Mesodermal cell (in vitro differentiated cells): ENCODE results near the gene SAMD4B.
"Not testable (repeated sequence)": the region's sequence is repeated elsewhere in the genome, so short reads cannot be mapped to it uniquely, and the experiment has no call there.

Experiments used
- H3K27ac ChIP-seq: 2 replicates; pipeline ENCODE4 v1.7.0; 2013; ENCODE audit warnings: mild to moderate bottlenecking, low read depth, low read length, moderate library complexity; ENCODE audit not compliant: severe bottlenecking
- H3K36me3 ChIP-seq: 2 replicates; pipeline ENCODE4 v1.7.1; 2013; ENCODE audit warnings: mild to moderate bottlenecking, low read length, moderate library complexity; ENCODE audit not compliant: control insufficient read depth, insufficient read depth
- H3K4me1 ChIP-seq: one replicate; pipeline ENCODE4 v1.7.1; 2013; ENCODE audit warnings: mild to moderate bottlenecking, low read length; ENCODE audit not compliant: insufficient read depth, control insufficient read depth, poor library complexity, severe bottlenecking
- H3K4me3 ChIP-seq: 2 replicates; pipeline ENCODE4 v1.7.0; 2013; ENCODE audit warnings: low read length, control low read depth, mild to moderate bottlenecking; ENCODE audit not compliant: insufficient read depth, poor library complexity, severe bottlenecking; ENCODE audit errors: extremely low read depth
- H3K9me3 ChIP-seq: 2 replicates; pipeline ENCODE4 v1.7.1; 2013; ENCODE audit warnings: mild to moderate bottlenecking, low read length, moderate library complexity; ENCODE audit not compliant: control insufficient read depth
- WGBS, 2 experiments: methylation state at CpG; one replicate each; pipeline ENCODE4 v1.1.5; 2013; ENCODE audit warnings: missing lambda C conversion rate in 2 of 2; ENCODE audit not compliant: insufficient coverage in 2 of 2; 5-methylcytosine and 5-hydroxymethylcytosine counted together

Gene SAMD4B

DNA sequence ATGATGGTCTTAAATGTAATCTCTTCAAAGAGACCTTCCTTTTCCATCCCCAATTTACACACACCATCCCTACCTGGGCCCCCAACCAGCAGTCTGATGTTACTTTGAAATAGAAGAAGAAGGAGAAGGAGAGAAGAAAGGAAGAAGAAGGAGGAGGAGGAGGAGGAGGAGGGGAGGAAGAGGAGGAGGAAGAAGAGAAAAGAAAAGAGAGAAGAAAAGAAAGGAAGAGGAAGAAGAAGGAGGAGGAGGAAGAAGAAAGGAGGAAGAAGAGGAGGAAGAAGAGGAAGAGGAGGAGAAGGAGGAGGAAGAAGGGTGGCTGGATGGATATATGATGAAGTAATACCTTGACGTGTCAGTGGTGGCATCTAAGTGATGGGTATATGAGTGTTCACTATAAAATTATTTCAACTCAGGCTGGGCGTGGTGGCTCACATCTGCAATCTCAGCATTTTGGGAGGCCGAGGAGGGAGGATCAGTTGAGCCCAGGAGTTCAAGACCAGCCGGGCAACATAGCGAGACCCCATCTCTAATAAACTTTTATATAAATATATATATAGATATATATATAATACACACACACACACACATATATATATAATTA, 17.9 kb upstream of the SAMD4B start:
- WGBS, 2 experiments: 38 to 57% methylated on average over 1 of the region's 5 CpGs
- H3K36me3 ChIP-seq: no peaks in the 10 kb centered on the region
- H3K9me3 ChIP-seq: no peaks in the 10 kb centered on the region
- H3K4me1 ChIP-seq: no peaks in the 10 kb centered on the region
- no peak overlapping the region for H3K4me3 ChIP-seq
- H3K27ac ChIP-seq: no peak overlapping the region

DNA sequence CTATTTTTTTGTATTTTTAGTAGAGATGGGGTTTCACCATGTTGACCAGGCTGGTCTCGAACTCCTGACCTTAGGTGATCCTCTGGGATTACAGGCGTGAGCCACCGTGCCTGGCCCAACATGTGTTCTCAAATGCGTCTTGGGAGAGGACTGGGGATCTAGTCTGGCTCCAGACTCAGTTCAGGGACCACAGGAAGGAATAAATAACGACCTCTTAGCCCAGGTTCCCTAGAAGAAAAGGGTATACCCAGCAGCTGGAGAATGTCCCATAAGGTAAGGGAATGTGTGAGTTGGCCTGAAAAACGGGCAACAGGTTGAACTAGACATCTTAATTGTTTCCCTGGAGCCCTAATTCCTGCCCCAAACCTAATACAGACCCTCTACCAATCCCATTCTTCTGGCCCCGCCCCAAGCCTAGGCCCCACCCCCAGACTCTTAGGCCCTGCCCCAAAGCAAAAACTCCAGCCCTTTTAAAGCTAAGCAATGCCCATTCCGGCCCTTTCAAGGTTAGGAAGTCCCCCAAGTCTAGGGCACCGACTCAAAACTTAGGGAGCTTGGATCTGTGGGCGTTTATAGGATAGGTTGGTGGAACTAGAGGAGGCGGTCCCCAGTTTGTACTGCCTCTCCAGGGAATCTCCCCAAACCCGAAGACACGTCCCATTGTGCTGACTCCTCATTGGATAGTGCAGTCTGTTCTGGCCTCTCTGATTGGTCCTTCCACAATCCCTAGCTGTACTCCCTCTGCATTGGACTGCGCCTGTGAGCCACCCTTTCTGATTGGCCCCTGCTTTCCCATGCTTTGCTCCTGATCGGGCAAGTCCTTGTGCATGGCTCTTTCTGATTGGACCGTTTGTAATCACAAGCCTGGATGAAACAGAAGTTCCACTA, 16.2 kb upstream of the SAMD4B start:
- Histone ChIP-seq H3K36me3 (no peaks in the 10 kb centered on the region), H3K9me3 (no peaks in the 10 kb centered on the region), H3K27ac (no peak overlapping the region), H3K4me1 (no peaks in the 10 kb centered on the region), H3K4me3 (no peak overlapping the region)
- 88 to 89% methylated on average over 12 to 13 of the region's 16 CpGs for WGBS, 2 experiments

DNA sequence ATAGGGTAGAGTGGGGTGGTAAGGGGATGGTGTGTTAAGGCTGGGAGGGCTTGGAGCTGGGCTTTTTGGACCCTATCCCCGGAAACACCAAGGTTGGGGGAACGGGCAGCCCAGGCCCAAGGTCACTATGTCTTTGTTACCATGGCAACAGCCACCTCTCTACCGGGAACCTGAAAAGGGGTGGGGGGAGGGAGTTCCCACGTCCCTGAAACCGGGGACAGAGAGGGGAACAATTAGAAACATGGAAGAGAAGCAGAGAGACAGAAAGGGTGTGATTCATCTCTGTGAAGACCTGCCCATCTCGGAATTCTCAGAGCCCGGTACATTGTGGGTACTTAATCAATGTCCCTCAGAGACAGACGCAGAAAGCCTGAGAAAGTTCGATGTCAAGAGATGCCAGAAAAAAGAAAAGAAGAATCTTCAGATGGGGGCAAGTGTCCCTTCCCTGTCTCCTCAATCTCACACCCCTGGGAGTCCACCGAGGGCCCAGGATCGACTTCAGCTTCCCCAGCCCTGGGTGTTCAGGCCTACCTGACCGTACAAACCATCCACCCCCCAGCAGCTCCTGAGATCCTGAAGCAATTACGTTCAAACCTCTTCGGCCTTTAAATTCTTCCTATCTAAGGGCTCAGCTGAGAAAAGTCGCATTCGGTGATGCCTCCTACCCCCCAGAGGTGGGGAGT, 14.7 kb upstream of the SAMD4B start:
- H3K4me1 ChIP-seq: no peaks in the 10 kb centered on the region
- no peak overlapping the region for H3K4me3 ChIP-seq
- no peak overlapping the region for H3K27ac ChIP-seq
- no peaks in the 10 kb centered on the region for H3K36me3 ChIP-seq
- WGBS, 2 experiments: 71% methylated on average over 9 to 13 of the region's 16 CpGs
- no peaks in the 10 kb centered on the region for H3K9me3 ChIP-seq

DNA sequence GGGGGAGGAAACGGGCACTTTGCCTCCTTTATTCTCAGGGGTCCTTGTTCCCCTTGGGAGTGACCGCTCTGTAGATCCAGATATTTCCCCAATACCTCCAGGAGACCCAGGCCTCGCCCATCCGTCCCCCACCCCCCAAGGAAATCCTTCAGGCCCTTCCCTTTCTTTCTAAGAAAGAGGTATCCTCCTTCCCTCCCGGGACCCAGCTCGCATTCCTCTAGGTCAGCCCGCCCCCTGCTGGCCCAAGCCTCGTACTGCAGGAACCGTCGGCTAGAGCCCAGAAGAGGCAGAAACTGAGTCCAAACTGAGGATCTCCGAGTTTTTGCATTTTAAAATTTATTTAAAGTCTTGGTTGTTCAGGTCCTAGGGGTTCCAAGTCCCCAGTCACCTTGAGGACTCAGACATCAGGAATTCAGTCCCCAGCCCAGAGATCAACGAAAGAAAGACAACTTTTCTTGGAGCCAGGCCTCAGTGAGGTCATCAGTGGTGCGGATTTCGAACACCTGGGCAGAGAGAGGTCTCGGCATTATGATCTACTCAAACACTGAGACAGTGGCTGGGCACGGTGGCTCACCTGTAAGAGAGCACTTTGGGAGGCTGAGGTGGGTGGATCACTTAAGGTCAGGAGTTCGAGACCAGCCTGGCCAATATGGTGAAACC, 14.0 kb upstream of the SAMD4B start:
- 22 to 28% methylated on average over 13 of the region's 17 CpGs for WGBS, 2 experiments
- Histone ChIP-seq H3K27ac (no peak overlapping the region), H3K4me3 (no peak overlapping the region), H3K9me3 (no peaks in the 10 kb centered on the region), H3K4me1 (no peaks in the 10 kb centered on the region), H3K36me3 (no peaks in the 10 kb centered on the region)

DNA sequence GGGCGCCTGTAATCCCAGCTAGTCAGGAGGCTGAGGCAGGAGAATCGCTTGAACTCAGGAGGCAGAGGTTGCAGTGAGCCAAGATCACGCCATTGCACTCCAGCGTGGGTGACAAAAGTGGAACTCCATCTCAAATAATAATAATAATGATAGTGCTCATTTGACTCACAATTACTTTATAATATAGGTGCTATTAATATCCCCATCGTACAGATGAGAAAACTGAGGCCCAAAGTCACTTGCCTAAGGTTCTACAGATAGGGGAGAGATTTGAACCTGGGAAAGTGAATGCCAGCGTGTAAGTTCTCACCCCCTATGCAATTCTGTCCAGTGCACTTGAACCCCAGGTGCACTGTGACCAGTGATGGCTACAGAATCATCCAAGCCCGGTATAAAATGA, 12.3 kb upstream of the SAMD4B start:
- Histone ChIP-seq H3K4me1 (no peaks in the 10 kb centered on the region), H3K27ac (no peak overlapping the region), H3K36me3 (no peaks in the 10 kb centered on the region), H3K9me3 (no peaks in the 10 kb centered on the region), H3K4me3 (no peak overlapping the region)
- 84 to 85% methylated on average over 3 to 4 of the region's 7 CpGs for WGBS, 2 experiments

DNA sequence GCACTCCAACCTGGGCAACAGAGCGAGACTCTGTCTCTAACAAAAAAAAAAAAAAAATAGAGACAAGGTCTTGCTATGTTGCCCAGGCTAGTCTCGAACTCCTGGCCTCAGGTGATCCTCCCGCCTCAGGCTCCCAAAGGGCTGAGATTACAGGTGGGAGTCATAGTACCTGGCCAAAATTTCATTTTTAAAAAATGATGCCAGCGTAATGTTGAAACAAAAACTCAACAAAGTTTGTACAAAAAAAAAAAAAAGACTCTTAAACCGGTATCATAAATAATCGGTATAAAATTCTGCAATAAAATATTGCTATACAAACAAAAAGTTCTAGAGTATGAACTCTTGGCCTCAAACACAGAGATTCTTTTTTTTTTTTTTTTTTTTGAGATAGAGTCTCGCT, 9.9 kb upstream of the SAMD4B start:
- WGBS, 2 experiments: 89 to 90% methylated on average over 2 to 3 of the region's 7 CpGs

DNA sequence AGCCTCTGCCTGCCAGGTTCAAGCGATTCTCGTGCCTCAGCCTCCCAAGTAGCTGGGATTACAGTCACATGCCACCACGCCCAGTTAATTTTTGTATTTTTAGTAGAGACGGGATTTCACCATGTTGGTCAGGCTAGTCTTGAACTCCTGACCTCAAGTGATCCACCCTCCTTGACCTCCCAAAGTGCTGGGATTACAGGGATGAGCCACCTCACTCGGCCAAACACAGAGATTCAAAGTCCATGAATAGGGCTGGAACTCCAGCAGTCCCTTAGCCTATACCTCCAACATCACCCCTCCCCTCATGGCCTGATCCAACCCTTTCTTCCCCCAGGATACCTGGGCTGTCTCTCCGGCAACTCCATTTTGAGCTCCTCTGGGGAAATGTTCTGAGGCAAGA, 9.5 kb upstream of the SAMD4B start:
- H3K36me3 ChIP-seq, H3K4me1 ChIP-seq, H3K4me3 ChIP-seq, H3K27ac ChIP-seq, H3K9me3 ChIP-seq: not testable (repeated sequence)
- WGBS, 2 experiments: 81 to 100% methylated on average over 3 to 6 of the region's 6 CpGs

More for the DNA sequence above, 9.9 kb upstream of the SAMD4B start:
- Histone ChIP-seq H3K4me3 (no peak overlapping the region), H3K4me1 (no peaks in the 10 kb centered on the region), H3K36me3 (no peaks in the 10 kb centered on the region), H3K27ac (no peak overlapping the region), H3K9me3 (no peaks in the 10 kb centered on the region)

DNA sequence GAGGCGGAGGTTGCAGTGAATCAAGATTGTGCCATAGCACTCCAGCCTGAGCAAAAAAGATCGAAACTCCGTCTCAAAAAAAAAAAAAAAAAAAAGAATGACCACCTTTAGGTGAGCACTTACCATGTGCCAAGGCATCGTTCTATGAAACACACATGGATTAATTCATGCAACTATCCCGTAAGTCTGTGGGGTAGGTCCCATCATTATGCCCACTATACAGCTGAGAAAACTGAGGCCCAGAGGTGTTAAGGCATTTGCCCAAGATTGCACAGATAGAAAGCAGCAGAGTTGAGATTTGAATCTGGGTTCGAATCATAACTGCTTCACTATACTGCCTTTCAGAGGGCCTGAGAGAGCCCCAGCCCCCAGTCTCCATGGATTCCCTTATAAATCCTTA, 8.7 kb upstream of the SAMD4B start:
- WGBS, 2 experiments: 84 to 90% methylated on average over 5 of the region's 6 CpGs
- Histone ChIP-seq H3K9me3 (no peaks in the 10 kb centered on the region), H3K36me3 (no peaks in the 10 kb centered on the region), H3K4me3 (no peak overlapping the region), H3K4me1 (no peaks in the 10 kb centered on the region), H3K27ac (no peak overlapping the region)

DNA sequence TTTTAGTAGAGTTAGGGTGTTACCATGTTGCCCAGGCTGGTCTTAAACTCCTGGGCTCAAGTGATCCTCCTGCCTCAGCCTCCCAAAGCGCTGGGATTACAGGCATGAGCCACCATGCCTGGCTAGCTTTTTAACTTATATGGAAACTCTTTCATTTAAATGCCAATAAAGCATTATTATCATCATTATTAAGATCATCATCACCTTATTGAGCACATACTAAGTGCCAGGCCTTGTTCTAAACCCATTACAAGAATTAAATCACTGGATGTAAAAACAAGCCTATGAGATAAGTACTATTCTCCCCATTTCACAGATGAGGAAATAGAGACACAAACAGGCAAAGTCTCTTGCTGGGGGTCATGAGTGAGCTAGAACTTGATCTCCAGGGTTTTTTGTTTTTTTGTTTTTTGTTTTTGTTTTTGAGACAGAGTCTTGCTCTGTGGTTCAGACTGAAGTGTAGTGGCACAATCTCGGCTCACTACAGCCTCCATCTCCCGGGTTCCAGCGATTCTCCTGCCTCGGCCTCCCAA, 7.7 kb upstream of the SAMD4B start:
- WGBS, 2 experiments: 98 to 100% methylated on average over 4 to 5 of the region's 5 CpGs
- H3K27ac ChIP-seq: no peak overlapping the region

DNA sequence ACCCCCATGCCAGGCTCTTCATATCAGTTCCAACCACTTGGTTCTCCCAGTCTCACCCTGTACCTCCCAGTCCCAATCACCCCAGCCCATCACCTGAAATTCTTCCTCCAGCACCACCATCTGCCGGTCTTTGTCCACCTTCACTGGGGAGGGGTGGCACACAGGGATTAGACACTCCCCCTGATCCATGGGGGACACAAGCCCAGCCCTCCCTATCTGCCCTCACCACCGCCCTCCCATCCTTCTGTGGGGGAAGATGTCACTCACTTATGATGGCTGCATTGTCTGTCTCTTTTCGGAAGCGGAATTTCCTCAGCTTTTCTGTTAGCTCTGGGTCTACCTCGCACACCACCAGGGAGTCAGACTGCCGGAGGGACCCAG, 7.1 kb upstream of the SAMD4B start:
- no peaks in the 10 kb centered on the region for H3K9me3 ChIP-seq
- WGBS, 2 experiments: 83 to 89% methylated on average over 3 to 6 of the region's 6 CpGs

More for the DNA sequence above, 7.7 kb upstream of the SAMD4B start:
- Histone ChIP-seq H3K4me3 (no peak overlapping the region), H3K9me3 (no peaks in the 10 kb centered on the region), H3K4me1 (no peaks in the 10 kb centered on the region), H3K36me3 (no peaks in the 10 kb centered on the region)

More for the DNA sequence above, 7.1 kb upstream of the SAMD4B start:
- H3K4me1 ChIP-seq: peaks cover under 1% of the 10 kb centered on the region
- no peak overlapping the region for H3K27ac ChIP-seq
- no peak overlapping the region for H3K4me3 ChIP-seq
- H3K36me3 ChIP-seq: no peaks in the 10 kb centered on the region
